SIG-M5 treated with dmso at 0.1 percent for 504 hours (cell line): ENCODE results near the gene COG7.
"Not testable (repeated sequence)": the region's sequence is repeated elsewhere in the genome, so short reads cannot be mapped to it uniquely, and the experiment has no call there.

Experiments
- DNase-seq: peaks from one replicate; lab custom pipeline; 2025; ENCODE audit not compliant: unreplicated experiment; lab: John Stamatoyannopoulos, UW

The COG7 gene

GRCh38 chr16:23410176-23410575 is 42.8 kb downstream of the COG7 start:
- no peak for DNase-seq

GRCh38 chr16:23409522-23409921 is 43.5 kb downstream of the COG7 start:
- no peak for DNase-seq

- DNase-seq = no peak
Measured at GRCh38 chr16:23408823-23409298, 44.1 kb downstream of the COG7 start.

- DNase-seq = no peak
Measured at GRCh38 chr16:23408242-23408822, 44.7 kb downstream of the COG7 start.

- no peak for DNase-seq
Measured at GRCh38 chr16:23407436-23408127, 45.4 kb downstream of the COG7 start.

GRCh38 chr16:23406546-23407240 is 46.3 kb downstream of the COG7 start:
- no peak for DNase-seq

GRCh38 chr16:23406024-23406423 is 47.0 kb downstream of the COG7 start:
- DNase-seq = no peak

GRCh38 chr16:23403547-23403946 is 49.4 kb downstream of the COG7 start:
- no peak for DNase-seq

GRCh38 chr16:23402100-23402499 is 50.9 kb downstream of the COG7 start:
- DNase-seq = no peak

GRCh38 chr16:23401139-23401538 is 51.9 kb downstream of the COG7 start:
- no peak for DNase-seq

- DNase-seq = not testable (repeated sequence)
Measured at GRCh38 chr16:23400447-23400846, 52.5 kb downstream of the COG7 start.

- no peak for DNase-seq
Measured at GRCh38 chr16:23398987-23399805, 53.8 kb downstream of the COG7 start.

GRCh38 chr16:23397464-23397863 is 55.5 kb downstream of the COG7 start:
- no peak for DNase-seq

- no peak for DNase-seq
Measured at GRCh38 chr16:23395732-23396131, 57.3 kb downstream of the COG7 start.

GRCh38 chr16:23394141-23394831 is 58.7 kb downstream of the COG7 start:
- no peak for DNase-seq

- no peak for DNase-seq
Measured at GRCh38 chr16:23392223-23392600, 60.8 kb downstream of the COG7 start.

- no peak for DNase-seq
Measured at GRCh38 chr16:23391381-23392222, 61.4 kb downstream of the COG7 start.

GRCh38 chr16:23389936-23390335 is 63.1 kb downstream of the COG7 start:
- not testable (repeated sequence) for DNase-seq

- DNase-seq = no peak
Measured at GRCh38 chr16:23389201-23389600, 63.8 kb downstream of the COG7 start.

GRCh38 chr16:23388786-23389185 is 64.2 kb downstream of the COG7 start:
- no peak for DNase-seq
